HFFc6 (cell line): ENCODE results near the gene IMPG1. TPM values are rescaled to one million over a fixed set of nuclear protein-coding genes. Genes with fewer than 3 reads are reported as not detected.

ENCODE experiments used
- DNase-seq: peaks from one replicate; pipeline ENCODE4 v3.0.0-alpha.2; 2018
- H3K27ac Mint-ChIP-seq: 2 replicates; pipeline ENCODE4 v1.8.0; 2020; ENCODE audit warnings: mild to moderate bottlenecking, mixed read lengths
- H3K27me3 Mint-ChIP-seq: 2 replicates; pipeline ENCODE4 v1.8.0; 2021; ENCODE audit warnings: mild to moderate bottlenecking, moderate library complexity, mixed read lengths; ENCODE audit not compliant: insufficient read depth
- H3K36me3 Mint-ChIP-seq: 2 replicates; pipeline ENCODE4 v1.8.0; 2021; ENCODE audit warnings: low read depth, mixed read lengths
- H3K4me1 Mint-ChIP-seq: 2 replicates; pipeline ENCODE4 v1.8.0; 2020; ENCODE audit warnings: low read depth, mixed read lengths
- H3K4me3 Mint-ChIP-seq: 2 replicates; pipeline ENCODE4 v1.8.0; 2020; ENCODE audit warnings: mild to moderate bottlenecking, moderate library complexity, mixed read lengths
- H3K9me3 Mint-ChIP-seq: 2 replicates; pipeline ENCODE4 v1.8.0; 2020; ENCODE audit warnings: mild to moderate bottlenecking, mixed read lengths
- CTCF ChIP-seq: fragments of 200-600 bp; sonication (generic); IDR thresholded peaks from 2 replicates; pipeline ENCODE4 v1.5.0; 2021; ENCODE audit warnings: antibody characterized with exemption, mild to moderate bottlenecking
- total RNA-seq, 6 experiments: library from RNA; stranded (reverse); fragmentation: NEBNext Ultra II Directional; extraction: Animal tissue kit (Norgen Biotek cat#: 25700); gene quantifications; 2 replicates in 1 of 6; 3 replicates in 5 of 6; pipeline ENCODE4 v1.2.3, GENCODE V29; 2021

The IMPG1 gene
- total RNA-seq, 6 experiments from 2014 or later, result not detected

- no peaks in the 10 kb centered on the region for H3K9me3 Mint-ChIP-seq
- peaks cover 8% of the 10 kb centered on the region for H3K4me1 Mint-ChIP-seq
- H3K4me3 Mint-ChIP-seq, result no peak overlapping the region
- H3K36me3 Mint-ChIP-seq, result no peaks in the 10 kb centered on the region
- DNase-seq, result no peak
- H3K27ac Mint-ChIP-seq, result no peak overlapping the region
- peaks cover 9% of the 10 kb centered on the region for H3K27me3 Mint-ChIP-seq
- no peak for TF ChIP-seq CTCF
Observed at GRCh38 chr6:75937846-75938245, 134.6 kb downstream of the IMPG1 start.

- H3K27me3 Mint-ChIP-seq, result peaks cover 4% of the 10 kb centered on the region
- H3K27ac Mint-ChIP-seq, result no peak overlapping the region
- H3K4me3 Mint-ChIP-seq, result no peak overlapping the region
- no peak for TF ChIP-seq CTCF
- no peaks in the 10 kb centered on the region for H3K9me3 Mint-ChIP-seq
- H3K36me3 Mint-ChIP-seq, result no peaks in the 10 kb centered on the region
- peaks cover 9% of the 10 kb centered on the region for H3K4me1 Mint-ChIP-seq
- DNase-seq, result no peak
Observed at GRCh38 chr6:75936682-75937081, 135.8 kb downstream of the IMPG1 start.

GRCh38 chr6:75935473-75935793 lies 137.0 kb downstream of the IMPG1 start:
- no peak for TF ChIP-seq CTCF
- Mint-ChIP-seq H3K4me1 (peaks cover 19% of the 10 kb centered on the region), H3K36me3 (no peaks in the 10 kb centered on the region), H3K9me3 (no peaks in the 10 kb centered on the region), H3K4me3 (peak overlapping the region; percentile 82), H3K27ac (no peak overlapping the region), H3K27me3 (peaks cover 4% of the 10 kb centered on the region)
- DNase-seq, result no peak

- DNase-seq, result peak; percentile 75
- Mint-ChIP-seq H3K4me1 (peaks cover 19% of the 10 kb centered on the region), H3K4me3 (peak overlapping the region; percentile 82), H3K36me3 (no peaks in the 10 kb centered on the region), H3K27me3 (peaks cover 4% of the 10 kb centered on the region), H3K27ac (no peak overlapping the region), H3K9me3 (no peaks in the 10 kb centered on the region)
- peak; percentile 86 for TF ChIP-seq CTCF
Observed at GRCh38 chr6:75934643-75935472, 137.6 kb downstream of the IMPG1 start.

- TF ChIP-seq CTCF, result no peak
- no peak overlapping the region for H3K27ac Mint-ChIP-seq
- peaks cover 19% of the 10 kb centered on the region for H3K4me1 Mint-ChIP-seq
- H3K9me3 Mint-ChIP-seq, result no peaks in the 10 kb centered on the region
- H3K36me3 Mint-ChIP-seq, result no peaks in the 10 kb centered on the region
- no peak overlapping the region for H3K4me3 Mint-ChIP-seq
- DNase-seq, result no peak
- peaks cover 4% of the 10 kb centered on the region for H3K27me3 Mint-ChIP-seq
Observed at GRCh38 chr6:75933387-75933975, 139.0 kb downstream of the IMPG1 start.
